ENCODE data around the gene IRAK4.

GRCh38 chr12:43816168-43816567 lies 57.4 kb downstream of the IRAK4 start:
- TF ChIP-seq POLR2AphosphoS5 (IDR thresholded peaks at IDR 0.05; ENCODE audit: low read depth, low read length) (no peak), POLR2A (IDR thresholded peaks at IDR 0.05; ENCODE audit: low read depth, low read length) (no peak), TAF1 (IDR thresholded peaks at IDR 0.05; ENCODE audit: low read depth, low read length) (no peak), SPI1 (IDR thresholded peaks at IDR 0.05; ENCODE audit: low read depth, low read length) (no peak), POU2F2 (IDR thresholded peaks at IDR 0.05; ENCODE audit: low read depth, low read length) (no peak), PAX5 (IDR thresholded peaks at IDR 0.05; ENCODE audit: insufficient read depth, low read length, severe bottlenecking) (no peak)

All from GM12891 (cell line).